OCI-LY7 (cell line): ENCODE measurements around the gene ANAPC5. TPM values are rescaled to one million over a fixed set of nuclear protein-coding genes. Genes with fewer than 3 reads are reported as not detected.

Experiments
- BruUV-seq: library from RNA; stranded (reverse); fragments of 400-500 nt; replicated peaks from 2 replicates; lab custom pipeline; 2021; lab: Mats Ljungman, UMichigan
- CTCF ChIA-PET: fragments of 300-600 bp; sonication (Branson Sonifier 250); formaldehyde crosslinking; loops from one replicate; lab custom pipeline; 2022; ENCODE audit warnings: antibody characterized with exemption; ENCODE audit not compliant: unreplicated experiment; lab: Charles Lee
- POLR2A ChIA-PET: fragments of 300-600 bp; sonication (Branson Sonifier 250); formaldehyde crosslinking; loops from one replicate; lab custom pipeline; 2022; ENCODE audit warnings: antibody characterized with exemption; lab: Charles Lee
- DNase-seq: peaks from one replicate; pipeline ENCODE4 v3.0.0-alpha.2; 2015; ENCODE audit warnings: low spot score
- H2AFZ ChIP-seq: fragments of 200-600 bp; sonication (generic), shearing (Covaris generic); 2 replicates; pipeline ENCODE4 v1.6.1; 2014; ENCODE audit warnings: mild to moderate bottlenecking, antibody characterized with exemption, low read length, moderate library complexity
- H3K27ac ChIP-seq: fragments of 200-600 bp; sonication (generic); 2 replicates; pipeline ENCODE4 v1.5.1; 2014; ENCODE audit warnings: mixed run types, low read depth, mild to moderate bottlenecking, moderate library complexity, low read length, inconsistent platforms; ENCODE audit not compliant: poor library complexity, severe bottlenecking
- H3K36me3 ChIP-seq: fragments of 200-600 bp; sonication (generic); 2 replicates; pipeline ENCODE4 v1.6.1; 2014; ENCODE audit warnings: mild to moderate bottlenecking, antibody characterized with exemption, low read length, moderate library complexity, mixed read lengths; ENCODE audit not compliant: insufficient read depth
- H3K4me1 ChIP-seq: fragments of 200-600 bp; sonication (generic); 2 replicates; pipeline ENCODE4 v1.5.1; 2014; ENCODE audit warnings: mild to moderate bottlenecking, low read length; ENCODE audit not compliant: insufficient read depth, poor library complexity, severe bottlenecking
- H3K4me2 ChIP-seq: fragments of 200-600 bp; sonication (generic); 2 replicates; pipeline ENCODE4 v1.6.1; 2014; ENCODE audit warnings: mild to moderate bottlenecking, low read length
- H3K4me3 ChIP-seq: fragments of 200-600 bp; sonication (generic); 2 replicates; pipeline ENCODE4 v1.5.1; 2014; ENCODE audit warnings: mild to moderate bottlenecking, low read depth, low read length; ENCODE audit not compliant: poor library complexity, severe bottlenecking
- H3K79me2 ChIP-seq: fragments of 200-600 bp; sonication (generic); 2 replicates; pipeline ENCODE4 v1.6.1; 2016; ENCODE audit warnings: low read depth, mild to moderate bottlenecking, low read length, moderate library complexity, mixed read lengths; ENCODE audit not compliant: insufficient read depth
- H3K9me2 ChIP-seq: fragments of 200-600 bp; sonication (generic); 2 replicates; pipeline ENCODE4 v1.6.1; 2016; ENCODE audit warnings: mild to moderate bottlenecking, low read length, mixed read lengths; ENCODE audit not compliant: insufficient read depth
- H3K9me3 ChIP-seq: fragments of 200-600 bp; sonication (generic); 2 replicates; pipeline ENCODE4 v1.6.1; 2014; ENCODE audit warnings: mild to moderate bottlenecking, mixed run types, low read length, mixed read lengths
- H4K20me1 ChIP-seq: fragments of 200-600 bp; sonication (generic); 2 replicates; pipeline ENCODE4 v1.6.1; 2014; ENCODE audit warnings: mild to moderate bottlenecking, antibody characterized with exemption, low read length, moderate library complexity, mixed read lengths; ENCODE audit not compliant: insufficient read depth
- CTCF ChIP-seq: fragments of 200-600 bp; sonication (generic); conservative IDR thresholded peaks from 2 replicates; pipeline ENCODE4 v1.5.1; 2014; ENCODE audit warnings: mild to moderate bottlenecking, antibody characterized with exemption, low read length, moderate library complexity, mixed read lengths
- EZH2phosphoT487 ChIP-seq: fragments of 200-600 bp; sonication (generic); IDR thresholded peaks from 2 replicates; pipeline ENCODE4 v1.6.1; 2018; ENCODE audit warnings: low read depth, borderline replicate concordance, mild to moderate bottlenecking, mixed run types, antibody characterized with exemption, low read length, moderate library complexity, mixed read lengths
- intact Hi-C: fragments of 100-400 bp; cut with micrococcal nuclease; formaldehyde crosslinking; loops from one replicate; pipeline ENCODE4 v1.10.0; 2022; ENCODE audit not compliant: unreplicated experiment
- total RNA-seq, 2 experiments: library from RNA; depleted of rRNA in 1 of 2; stranded (reverse); fragments of >200 nt in 1 of 2; shearing (Covaris generic) in 1 of 2; gene quantifications; 2 replicates each; pipeline ENCODE4 v1.2.3, GENCODE V29; 2014 to 2022

Gene ANAPC5
- total RNA-seq, 2 experiments from 2014 or later: 186 to 217 TPM

- Histone ChIP-seq H4K20me1 (no peaks in the 10 kb centered on the region), H3K4me3 (no peak overlapping the region), H3K9me2 (no peaks in the 10 kb centered on the region), H3K9me3 (no peaks in the 10 kb centered on the region), H3K4me2 (no peak overlapping the region), H3K79me2 (no peaks in the 10 kb centered on the region), H3K27ac (no peak overlapping the region), H3K36me3 (peaks cover 99% of the 10 kb centered on the region), H2AFZ (no peak overlapping the region), H3K4me1 (no peaks in the 10 kb centered on the region)
- intact Hi-C loops: no loop called here
- TF ChIP-seq EZH2phosphoT487 (no peak), CTCF (no peak)
- BruUV-seq: no TSS peak
- ChIA-PET CTCF (no interaction called here), POLR2A (interaction anchor here (0.6 to 1.7 kb wide), 2 partner anchors 13 to 20 kb away, joined by 3 to 4 read pairs; partner anchors contain the start of gene ANAPC5)
- no peak for DNase-seq
These were observed 21.0 kb downstream of the ANAPC5 start for GRCh38 chr12:121331248-121331647.

GRCh38 chr12:121330692-121331091 is 21.5 kb downstream of the ANAPC5 start:
- H2AFZ ChIP-seq: no peak overlapping the region
- intact Hi-C loops: no loop called here
- H3K9me3 ChIP-seq: no peaks in the 10 kb centered on the region
- CTCF ChIA-PET: no interaction called here
- no peak for DNase-seq
- H3K27ac ChIP-seq: no peak overlapping the region
- H3K4me1 ChIP-seq: no peaks in the 10 kb centered on the region
- no peaks in the 10 kb centered on the region for H3K9me2 ChIP-seq
- H3K79me2 ChIP-seq: no peaks in the 10 kb centered on the region
- POLR2A ChIA-PET: interaction anchor here (0.6 to 1.7 kb wide), 3 partner anchors 14 to 33 kb away, joined by 3 to 5 read pairs (median 4); partner anchors contain the start of gene ANAPC5
- no TSS peak for BruUV-seq
- peaks cover 99% of the 10 kb centered on the region for H3K36me3 ChIP-seq
- no peak overlapping the region for H3K4me3 ChIP-seq
- TF ChIP-seq CTCF: no peak
- no peak for TF ChIP-seq EZH2phosphoT487
- no peaks in the 10 kb centered on the region for H4K20me1 ChIP-seq
- H3K4me2 ChIP-seq: no peak overlapping the region

GRCh38 chr12:121330195-121330594 is 22.0 kb downstream of the ANAPC5 start:
- no peak for DNase-seq
- POLR2A ChIA-PET: interaction anchor here (0.6 kb wide), 1 partner anchor 32 kb away, joined by 5 read pairs; no protein-coding TSS in a partner anchor
- H4K20me1 ChIP-seq: no peaks in the 10 kb centered on the region
- no peak overlapping the region for H3K4me2 ChIP-seq
- H3K9me2 ChIP-seq: no peaks in the 10 kb centered on the region
- no peaks in the 10 kb centered on the region for H3K9me3 ChIP-seq
- CTCF ChIA-PET: no interaction called here
- no peaks in the 10 kb centered on the region for H3K4me1 ChIP-seq
- BruUV-seq: no TSS peak
- H3K36me3 ChIP-seq: peaks cover 96% of the 10 kb centered on the region
- no peak overlapping the region for H3K4me3 ChIP-seq
- H3K79me2 ChIP-seq: no peaks in the 10 kb centered on the region
- H2AFZ ChIP-seq: no peak overlapping the region
- H3K27ac ChIP-seq: no peak overlapping the region
- intact Hi-C loops: no loop called here
- TF ChIP-seq CTCF: no peak
- no peak for TF ChIP-seq EZH2phosphoT487
